Forelimb muscle (tissue), 1 donor: Measurements from ENCODE around the gene MROH9. TPM values are rescaled to one million over a fixed set of nuclear protein-coding genes. Genes with fewer than 3 reads are reported as not detected.
A peak's percentile ranks its signal among the peaks of the same experiment; 100 is the strongest.

Source experiments
- DNase-seq: peaks from one replicate; pipeline ENCODE4 v3.0.0-alpha.2; 2013; ENCODE audit warnings: low read depth
- polyA plus RNA-seq: library from polyadenylated mRNA; unstranded; fragments of 120-200 nt; gene quantifications from one replicate; pipeline ENCODE4 v1.2.1, GENCODE V29; 2013; ENCODE audit not compliant: insufficient read length

MROH9 gene
- polyA plus RNA-seq, 1 donor, result not detected

DNA sequence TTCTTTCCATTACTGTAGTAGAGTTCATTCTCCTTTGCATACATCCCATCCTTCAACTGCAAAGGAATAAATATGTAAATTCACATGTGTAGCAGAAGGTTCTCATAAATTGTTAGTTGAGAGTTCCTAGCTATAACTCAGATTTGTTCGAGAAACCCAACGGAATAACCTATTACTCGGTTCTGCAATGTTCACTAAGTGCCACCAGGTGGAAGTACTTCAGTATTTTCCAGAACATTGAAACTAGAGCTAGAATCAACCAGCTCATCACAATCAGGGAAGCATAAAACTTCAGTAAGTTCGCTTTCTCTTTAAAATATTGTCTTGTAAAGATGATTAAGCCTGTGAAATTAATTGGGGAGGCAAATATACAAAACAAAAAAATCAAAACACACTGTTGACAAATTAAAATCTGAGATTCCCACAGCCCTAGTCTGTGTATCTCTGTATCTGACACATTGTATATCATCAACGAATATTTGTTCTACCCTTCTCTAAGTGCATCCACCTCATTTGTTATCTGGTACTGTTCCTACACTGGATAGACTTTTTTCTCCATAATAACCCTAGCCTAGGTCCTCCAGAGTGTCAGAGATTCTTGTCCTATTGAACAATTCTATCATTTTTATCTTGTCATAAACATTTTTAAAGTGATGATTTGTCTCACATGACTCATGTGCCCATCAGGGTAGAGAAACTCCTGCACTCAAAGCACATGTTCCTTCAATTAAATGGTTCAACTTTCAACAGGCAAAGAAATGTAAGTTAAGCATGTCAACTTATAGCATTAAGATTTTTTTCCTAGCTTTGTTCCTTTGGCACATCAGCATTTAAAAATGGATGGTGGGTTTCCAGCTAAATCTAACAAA, 31.9 kb downstream of the MROH9 start:
- peak; percentile 32 for DNase-seq

DNA sequence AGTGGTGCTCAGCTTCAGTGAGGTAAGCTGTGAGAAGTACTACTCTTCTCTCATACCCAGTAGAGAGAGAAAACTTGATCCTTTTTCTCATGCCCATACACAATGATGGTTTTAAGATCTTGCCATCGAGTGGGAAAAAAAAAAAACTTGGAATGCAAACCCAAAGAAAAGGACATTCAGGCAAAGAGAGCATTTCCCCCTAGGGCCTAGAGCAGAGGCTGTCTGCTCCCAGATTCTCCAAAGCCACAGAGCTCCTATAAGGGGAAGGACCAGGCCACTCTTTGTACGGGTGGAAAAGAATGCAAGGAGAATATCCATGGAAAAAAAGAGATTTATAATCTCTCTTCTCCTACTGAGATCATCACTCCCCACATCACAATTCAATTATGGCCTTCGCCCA, 34.9 kb downstream of the MROH9 start:
- no peak for DNase-seq

DNA sequence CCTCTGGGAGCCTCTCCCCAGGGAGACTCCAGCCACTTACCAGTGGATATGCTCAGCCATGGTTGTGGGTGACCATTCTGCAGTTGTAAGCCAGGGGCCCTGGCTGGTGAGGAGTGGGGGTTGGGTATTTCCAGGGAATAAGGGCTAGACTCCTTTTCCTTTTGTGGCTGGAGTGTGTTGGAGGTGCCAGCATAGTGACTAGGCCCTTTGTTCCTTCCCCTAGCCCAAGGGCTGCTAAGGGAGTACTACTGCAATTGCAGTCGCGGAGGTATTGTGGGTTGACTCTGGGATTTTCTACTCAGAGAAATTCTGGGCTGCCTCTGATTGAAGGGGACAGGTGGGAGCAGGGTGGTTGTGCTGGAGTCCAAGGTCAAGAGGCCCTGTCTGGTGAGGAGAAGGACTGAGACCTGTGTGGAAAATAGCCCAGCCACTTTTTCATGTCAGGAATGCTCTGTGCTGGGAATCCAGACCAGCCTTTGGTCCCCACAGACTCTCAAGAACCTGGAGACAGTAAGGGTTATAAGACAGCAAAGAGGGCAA, 43.1 kb downstream of the MROH9 start:
- no peak for DNase-seq

DNA sequence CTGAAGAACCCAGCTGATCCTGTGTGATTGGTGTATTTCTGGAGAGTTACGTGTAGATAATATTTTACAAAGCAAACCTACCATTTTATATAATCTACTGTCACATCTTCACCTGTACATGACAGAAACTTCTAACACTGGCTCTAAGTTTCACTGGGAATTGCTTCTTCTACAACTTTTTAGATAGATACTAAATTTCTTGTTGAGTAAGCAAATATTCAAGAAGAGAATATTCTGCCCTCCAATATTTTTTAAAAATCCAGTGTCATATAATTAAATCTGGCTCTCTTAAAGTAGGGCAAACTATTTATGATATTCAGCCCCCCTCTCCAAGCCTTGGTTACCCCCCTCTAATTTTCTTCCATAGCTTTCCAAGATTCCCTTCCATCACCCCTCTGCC, 50.1 kb downstream of the MROH9 start:
- no peak for DNase-seq

DNA sequence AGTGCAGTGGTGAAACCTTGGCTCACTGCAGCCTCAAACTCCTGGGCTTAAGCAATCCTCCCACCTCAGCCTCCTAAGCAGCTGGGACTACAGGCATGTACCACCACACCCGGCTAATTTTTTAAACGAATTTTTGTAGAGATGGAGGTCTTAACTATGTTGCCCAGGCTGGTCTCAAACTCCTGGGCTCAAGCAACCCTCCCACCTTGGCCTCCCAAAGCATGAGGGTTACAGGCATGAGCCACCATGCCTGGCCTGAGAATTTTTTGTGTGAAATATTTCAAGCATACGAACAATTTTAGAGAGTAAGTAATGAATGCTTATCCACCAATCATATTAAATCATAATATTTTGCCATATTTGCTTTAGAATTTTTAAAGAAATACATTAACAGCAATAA, 51.6 kb downstream of the MROH9 start:
- no peak for DNase-seq

DNA sequence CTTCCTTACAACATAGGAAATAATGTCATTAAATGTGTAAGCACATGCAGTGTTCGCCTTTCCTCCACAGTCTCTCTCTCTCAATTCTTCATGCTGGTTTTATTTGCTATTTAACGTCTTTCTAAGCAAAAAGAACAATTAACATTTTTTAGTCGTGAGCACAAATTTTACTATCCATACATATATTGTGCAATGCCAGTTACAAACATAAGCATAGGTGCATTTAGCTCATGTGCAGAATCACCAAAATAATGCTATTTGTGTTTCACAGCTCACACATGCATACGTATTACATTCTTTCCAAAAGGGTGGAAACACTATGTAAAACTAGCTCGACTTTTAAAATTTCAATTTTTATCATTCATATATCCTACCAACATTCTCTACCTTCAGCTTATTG, 52.1 kb downstream of the MROH9 start:
- no peak for DNase-seq

DNA sequence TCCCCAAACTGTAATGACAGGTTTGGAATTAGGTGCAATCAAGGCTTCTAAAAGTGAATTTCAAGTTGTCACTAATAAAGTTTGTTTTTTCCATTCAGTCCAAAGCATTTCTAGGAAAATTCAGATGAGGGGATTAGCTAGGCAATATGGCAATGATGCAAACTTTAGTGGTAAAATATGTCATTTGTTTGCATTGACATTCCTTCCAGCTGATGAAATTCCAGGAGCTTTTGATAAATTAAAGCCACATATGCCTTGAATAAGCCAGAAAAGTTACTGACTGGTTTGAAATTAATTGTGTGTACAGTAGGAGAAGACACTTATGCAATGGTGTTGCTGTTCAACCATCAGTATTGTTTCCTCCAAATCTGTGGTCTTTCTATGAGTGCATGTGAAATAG, 57.8 kb downstream of the MROH9 start:
- no peak for DNase-seq

DNA sequence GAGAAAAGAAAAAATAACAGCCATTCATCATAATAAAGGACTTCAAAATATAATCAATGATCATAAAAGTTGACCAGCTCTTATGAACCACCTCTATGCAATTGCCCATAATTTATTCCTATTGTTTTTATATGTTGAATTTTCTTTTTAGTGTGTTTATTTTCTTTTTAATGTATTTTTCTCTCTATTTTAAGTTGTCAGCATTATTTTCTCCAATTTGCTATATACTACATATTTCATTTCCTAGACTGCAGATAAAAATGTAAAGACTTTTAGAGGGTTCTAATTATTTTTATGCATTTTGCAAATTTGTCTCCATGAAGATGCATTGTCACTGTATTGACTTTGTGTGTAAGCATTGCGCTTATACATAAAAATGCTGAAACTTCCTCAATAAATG, 58.4 kb downstream of the MROH9 start:
- no peak for DNase-seq

DNA sequence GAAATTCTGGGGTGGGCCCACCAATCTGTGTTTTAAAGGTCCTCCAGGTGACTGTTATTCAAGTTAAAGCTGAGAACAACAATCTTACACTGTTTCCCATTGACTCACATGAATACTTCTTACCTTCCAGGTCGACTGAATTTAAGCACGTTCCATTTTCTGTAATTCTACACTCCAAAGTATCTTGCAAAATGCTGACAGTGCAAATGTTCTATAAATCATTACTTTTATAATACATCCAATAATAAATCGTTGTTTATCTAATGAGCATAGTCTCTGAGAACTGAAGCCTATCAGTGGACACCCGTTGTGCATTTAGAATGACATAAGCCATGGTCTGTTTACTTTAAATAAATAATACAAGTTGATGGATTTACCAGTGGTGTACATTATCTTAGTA, 79.5 kb downstream of the MROH9 start:
- DNase-seq, result no peak

DNA sequence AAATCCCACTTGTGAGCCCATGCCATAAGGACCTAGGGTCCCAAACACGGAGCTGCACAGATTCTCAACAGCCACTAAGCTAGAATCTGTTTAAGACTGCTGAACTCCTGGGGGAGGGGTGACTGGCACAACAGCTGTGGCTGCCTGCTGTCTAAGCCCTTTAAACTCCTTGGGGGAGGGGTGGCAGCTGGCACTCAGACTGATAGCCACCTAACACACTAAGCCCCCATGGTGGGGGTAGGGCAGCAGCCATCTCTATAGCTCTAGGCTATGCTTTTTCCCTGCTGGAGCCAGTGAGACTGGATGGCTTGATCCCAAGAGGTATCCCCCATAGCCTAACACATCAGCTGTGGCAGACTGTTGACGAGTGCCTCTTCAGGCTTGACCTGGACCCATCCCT, 82.1 kb downstream of the MROH9 start:
- DNase-seq, result no peak

DNA sequence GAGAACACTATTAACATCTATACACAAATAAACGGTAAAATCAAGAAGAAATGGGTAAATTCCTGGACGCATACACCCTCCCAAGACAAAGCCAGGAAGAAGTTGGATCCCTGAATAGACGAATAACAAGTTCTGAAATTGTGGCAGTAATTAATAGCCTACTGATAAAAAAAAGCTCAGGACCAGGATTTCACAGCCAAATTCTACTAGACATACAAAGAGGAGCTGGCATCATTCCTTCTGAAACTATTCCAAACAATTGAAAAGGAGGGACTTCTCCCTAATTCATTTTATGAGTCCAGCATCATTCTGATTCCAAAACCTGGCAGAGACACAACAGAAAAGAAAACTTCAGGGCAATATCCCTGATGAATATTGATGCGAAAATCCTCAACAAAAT, 84.6 kb downstream of the MROH9 start:
- no peak for DNase-seq

DNA sequence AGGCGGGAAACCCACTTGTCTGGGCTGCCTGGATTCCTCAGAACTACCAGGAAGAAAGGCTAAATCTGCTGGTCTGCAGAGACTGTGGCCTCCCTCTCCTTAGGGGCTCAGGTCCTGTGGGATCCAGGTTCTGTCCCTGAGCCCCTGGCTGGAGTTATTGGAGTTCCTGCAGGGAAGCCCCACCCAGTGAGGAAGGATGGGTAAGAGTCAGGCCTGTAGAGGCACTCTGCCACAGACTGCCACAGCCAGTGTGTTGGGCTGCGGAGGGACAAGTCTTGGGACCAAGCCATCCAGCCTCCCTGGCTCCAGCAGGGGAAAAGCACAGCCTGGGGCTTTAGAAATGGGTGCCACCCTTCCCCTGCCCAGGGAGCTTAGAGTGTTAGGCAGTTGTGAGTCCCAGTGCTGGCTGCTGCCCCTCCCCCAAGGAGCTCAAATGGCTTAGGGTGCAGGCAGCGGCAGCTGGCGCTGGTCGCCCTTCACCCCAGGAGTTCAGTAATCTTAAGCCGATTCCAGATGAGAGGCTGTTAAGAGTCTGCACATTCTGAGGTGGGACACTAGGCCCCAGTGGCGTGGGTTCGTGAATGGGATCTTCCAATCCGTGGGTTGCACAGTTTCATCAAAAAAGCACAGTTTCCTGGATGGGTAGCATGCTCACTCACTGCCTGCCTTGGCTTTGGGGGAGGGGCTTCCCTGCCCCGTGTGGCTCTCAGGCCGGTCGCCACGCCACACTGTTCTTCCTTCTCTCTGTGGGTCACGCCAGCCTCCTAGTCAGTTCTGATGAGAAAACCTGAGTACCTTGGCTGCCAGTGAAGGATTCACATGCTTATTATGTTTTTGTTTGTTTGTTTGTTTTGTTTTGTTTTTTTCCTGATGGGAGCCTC, 97.7 kb downstream of the MROH9 start:
- DNase-seq, result no peak

DNA sequence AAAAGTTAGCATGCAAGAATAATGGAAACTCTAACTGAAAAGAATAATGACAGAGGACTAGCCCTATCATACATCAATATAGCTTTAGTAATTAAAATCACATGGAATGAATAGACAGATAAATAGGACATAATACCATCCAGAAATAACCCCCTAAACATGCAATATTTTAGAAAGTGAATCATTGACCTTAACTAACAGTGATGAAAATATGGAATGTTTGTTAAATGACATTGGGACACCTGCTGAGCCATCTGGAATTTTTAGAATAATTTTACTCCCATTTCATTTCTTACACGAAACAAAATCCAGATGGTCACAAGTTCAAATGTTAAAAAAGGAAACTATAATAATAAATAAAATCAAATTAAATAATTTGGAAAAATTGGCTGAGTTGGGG, 102.3 kb downstream of the MROH9 start:
- no peak for DNase-seq

DNA sequence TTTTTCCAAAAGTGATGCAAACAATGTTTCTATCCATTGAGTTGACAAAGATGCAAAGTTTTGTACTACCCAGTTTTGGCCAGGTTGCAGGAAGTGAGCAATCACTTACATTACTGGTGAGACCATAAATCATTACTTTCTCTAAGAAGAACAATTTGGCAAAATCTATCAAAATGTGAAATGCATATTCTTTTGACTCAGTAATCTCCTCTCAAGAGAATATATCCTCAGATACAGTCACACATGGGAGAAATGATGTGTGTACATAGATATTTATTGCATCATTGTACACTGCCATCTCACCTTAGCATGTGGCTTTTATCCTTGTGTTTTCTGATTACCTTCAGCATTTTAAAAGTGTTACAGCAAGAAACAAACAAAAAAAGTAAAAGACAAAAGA, 103.0 kb downstream of the MROH9 start:
- no peak for DNase-seq

DNA sequence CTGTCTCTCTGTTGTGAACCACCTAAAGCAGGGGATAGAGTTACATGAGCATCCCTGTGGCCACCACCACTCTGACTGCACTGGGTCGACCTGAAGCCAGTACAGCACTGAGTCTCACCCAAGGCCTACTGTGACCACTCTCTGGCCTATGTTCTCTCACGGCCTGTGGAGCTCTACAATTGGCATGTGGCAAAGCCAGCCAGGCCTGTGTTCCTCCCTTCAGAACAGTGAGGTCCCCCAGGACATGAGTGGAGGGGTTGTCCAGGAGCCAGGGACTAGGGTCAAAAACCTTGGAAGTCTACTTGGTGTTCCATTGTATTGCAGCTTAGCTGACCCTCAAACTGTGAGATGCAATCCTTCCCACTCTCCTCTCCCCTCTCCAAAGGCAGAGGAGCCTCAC, 112.7 kb downstream of the MROH9 start:
- no peak for DNase-seq

DNA sequence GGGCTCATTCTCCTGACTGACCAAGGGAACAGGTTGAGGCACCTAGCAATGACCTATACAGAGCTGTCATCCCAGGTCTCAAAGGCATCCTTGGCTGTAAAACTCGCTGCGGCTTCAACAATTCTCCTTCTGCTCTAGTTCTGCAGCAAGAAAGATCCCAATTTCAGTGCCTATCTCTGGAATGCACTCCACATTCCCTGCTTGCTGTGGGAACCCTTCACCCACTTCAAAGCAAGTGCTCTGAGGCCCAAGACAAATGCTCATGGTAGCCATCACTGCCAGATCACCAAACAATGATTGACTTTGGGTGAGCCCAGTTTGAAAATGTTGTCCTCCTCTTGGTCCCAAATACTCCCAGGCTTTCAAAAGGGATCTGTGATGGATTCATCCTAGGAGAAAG, 117.6 kb downstream of the MROH9 start:
- no peak for DNase-seq

DNA sequence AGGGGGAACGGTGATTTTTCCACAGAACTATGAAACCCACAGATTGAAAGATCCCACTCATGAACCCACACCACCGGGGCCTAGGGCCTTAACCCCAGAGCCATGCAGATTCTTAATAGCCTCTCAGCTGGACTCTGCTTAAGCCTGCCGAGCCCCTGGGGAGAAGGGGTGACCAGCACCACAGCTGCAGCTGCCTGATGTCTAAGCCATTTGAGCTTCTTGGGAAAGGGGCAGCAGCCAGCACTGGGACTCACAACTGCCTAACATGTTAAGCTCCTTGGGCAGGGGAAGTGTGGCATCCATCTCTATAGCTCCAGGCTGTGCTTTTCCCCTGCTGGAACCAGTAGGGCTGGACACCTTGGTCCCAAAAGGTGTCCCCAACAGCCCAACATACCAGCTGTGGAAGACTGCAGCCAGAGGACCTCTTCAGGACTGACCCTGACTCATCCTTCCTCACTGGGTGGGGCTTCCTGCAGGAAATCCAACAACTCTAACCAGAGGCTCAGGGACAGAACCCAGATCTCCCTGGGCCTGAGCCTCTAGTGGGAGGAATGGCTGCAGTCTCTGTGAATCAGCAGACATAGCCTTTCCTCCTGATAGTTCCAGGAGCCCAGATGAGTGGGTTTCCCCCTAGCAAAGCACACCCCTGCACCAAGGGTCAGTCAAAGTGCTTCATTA, 120.8 kb downstream of the MROH9 start:
- DNase-seq, result no peak

DNA sequence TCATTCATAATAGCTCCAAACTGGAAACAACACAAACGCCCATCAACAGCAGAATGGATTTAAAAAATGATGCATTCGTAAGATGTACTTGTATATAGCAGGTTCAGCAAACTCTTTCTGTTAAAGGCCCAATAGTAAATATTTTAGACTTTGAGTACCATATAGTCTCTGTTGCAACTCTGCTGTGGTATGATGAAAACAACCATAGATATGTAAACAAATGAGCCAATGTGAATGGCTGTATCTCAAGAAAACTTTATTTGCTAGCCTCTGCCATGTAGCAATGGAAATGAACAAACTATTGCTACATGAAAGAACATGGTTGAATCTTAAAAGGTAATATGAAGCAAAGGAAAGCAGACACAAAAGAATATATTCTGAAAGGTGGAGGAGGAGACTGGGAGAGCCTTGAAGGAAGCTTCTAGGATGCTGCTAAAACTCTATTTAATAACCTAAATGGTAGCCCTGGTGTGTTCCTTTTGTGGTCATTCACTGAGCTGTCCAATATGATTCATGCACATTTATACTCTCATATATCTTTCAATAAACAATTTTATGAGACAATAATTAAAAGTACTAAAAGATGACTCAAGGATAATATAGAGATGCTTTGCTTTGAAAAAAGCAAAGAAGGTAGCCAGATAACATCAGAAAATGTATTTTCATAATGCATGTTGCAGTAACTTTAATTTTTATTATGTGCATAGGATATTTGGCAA, 126.2 kb downstream of the MROH9 start:
- DNase-seq, result no peak

DNA sequence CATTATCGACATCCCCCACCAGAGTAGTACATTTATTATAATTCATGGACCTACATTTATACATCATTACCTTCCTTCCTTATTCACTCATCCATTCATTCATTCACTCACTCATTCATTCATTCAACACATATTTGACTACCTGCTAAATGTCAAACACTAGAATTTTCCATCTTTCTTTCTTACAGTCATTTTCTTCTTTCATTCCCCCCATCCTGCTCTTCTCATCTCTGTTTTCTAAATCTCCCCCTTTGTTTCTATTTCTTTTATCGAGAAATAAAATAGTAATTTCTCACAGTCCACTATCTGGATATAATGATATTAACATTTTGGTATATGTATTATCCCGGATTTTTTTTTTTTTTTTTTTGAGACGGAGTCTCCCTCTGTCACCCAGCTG, 127.6 kb downstream of the MROH9 start:
- no peak for DNase-seq

DNA sequence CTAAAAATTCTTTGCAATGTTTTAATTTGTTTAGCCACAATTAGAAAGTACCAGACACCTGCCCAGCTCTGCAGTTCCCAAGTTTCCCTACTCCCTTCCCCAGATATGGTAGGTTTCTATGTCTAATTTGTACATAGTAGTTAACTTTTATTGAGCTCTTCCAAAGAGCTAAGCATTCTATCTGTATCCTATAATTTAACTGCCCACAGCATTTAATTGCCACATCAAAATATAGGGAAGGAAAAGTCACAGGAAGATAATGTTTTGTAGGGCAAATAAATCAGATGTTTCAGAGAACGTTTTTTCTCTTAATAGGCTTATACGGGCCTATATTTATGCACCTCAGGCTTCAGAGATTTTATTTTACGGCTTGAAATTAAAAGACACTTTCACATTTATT, 139.7 kb downstream of the MROH9 start:
- DNase-seq, result no peak

DNA sequence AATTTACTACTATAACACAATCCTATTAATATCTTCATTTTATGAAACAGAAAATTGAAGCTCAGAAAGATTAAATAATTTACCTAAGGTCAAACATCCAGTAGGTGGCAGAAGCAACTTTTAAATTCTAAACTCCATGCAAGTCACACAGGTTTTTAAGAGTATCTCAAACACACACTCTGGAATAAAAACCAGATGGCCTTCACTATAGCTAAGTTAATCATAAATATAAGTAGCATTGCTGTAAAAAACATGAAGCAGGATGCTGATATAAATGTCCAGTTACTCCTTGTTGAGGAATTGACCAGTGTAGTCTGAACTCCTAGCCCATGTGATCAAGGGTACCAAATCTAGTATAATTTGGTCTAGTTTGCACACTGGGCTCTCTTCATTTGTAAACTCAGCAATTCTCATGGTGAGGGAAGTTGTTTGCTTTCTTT, 146.0 kb downstream of the MROH9 start:
- DNase-seq, result peak; percentile 36
